Effector memory CD8-positive, alpha-beta T cell (primary cell): ENCODE data around the gene DIO3.

ENCODE experiments used
- ATAC-seq: fragments of 150-1000 bp; cut with Tn5 transposase; replicated peaks from 2 replicates; pipeline ENCODE4 v1.10.0; 2021; ENCODE audit warnings: mild to moderate bottlenecking, moderate library complexity
- DNase-seq, 3 experiments: peaks; one replicate each; pipeline ENCODE4 v3.0.0; 2021
- H3K27ac Mint-ChIP-seq, 2 donors: one replicate each; pipeline ENCODE4 v1.8.0; 2022; ENCODE audit warnings: mild to moderate bottlenecking in 2 of 2, mixed read lengths in 2 of 2, moderate library complexity in 2 of 2
- H3K27me3 Mint-ChIP-seq, 2 donors: one replicate each; pipeline ENCODE4 v1.8.0; 2022; ENCODE audit warnings: mixed read lengths in 2 of 2
- H3K36me3 Mint-ChIP-seq: one replicate; pipeline ENCODE4 v1.8.0; 2022; ENCODE audit warnings: mild to moderate bottlenecking, moderate library complexity, mixed read lengths; ENCODE audit not compliant: insufficient read depth
- H3K4me1 Mint-ChIP-seq, 2 donors: one replicate each; pipeline ENCODE4 v1.8.0; 2022; ENCODE audit warnings: low read depth in 2 of 2, mixed read lengths in 2 of 2
- H3K4me3 Mint-ChIP-seq, 2 donors: one replicate each; pipeline ENCODE4 v1.8.0; 2022; ENCODE audit warnings: mild to moderate bottlenecking in 2 of 2, mixed read lengths in 2 of 2, moderate library complexity in 2 of 2
- H3K9me3 Mint-ChIP-seq, 2 donors: one replicate each; pipeline ENCODE4 v1.8.0; 2022; ENCODE audit warnings: mixed read lengths in 2 of 2

Gene DIO3

GRCh38 chr14:101584055-101584859 lies 23.0 kb downstream of the DIO3 start:
- H3K9me3 Mint-ChIP-seq, result no peaks in the 10 kb centered on the region
- H3K4me1 Mint-ChIP-seq, result no peaks in the 10 kb centered on the region
- H3K36me3 Mint-ChIP-seq, result no peaks in the 10 kb centered on the region
- peak overlapping the region in 1 of 2 donors; percentile 17 for H3K4me3 Mint-ChIP-seq
- ATAC-seq, result no peak
- DNase-seq, result no peak
- no peak overlapping the region for H3K27ac Mint-ChIP-seq
- peaks cover 13 to 32% of the 10 kb centered on the region in 2 donors for H3K27me3 Mint-ChIP-seq

GRCh38 chr14:101585211-101585610 lies 23.9 kb downstream of the DIO3 start:
- Mint-ChIP-seq H3K9me3 (no peaks in the 10 kb centered on the region), H3K27ac (no peak overlapping the region), H3K4me1 (no peaks in the 10 kb centered on the region), H3K36me3 (no peaks in the 10 kb centered on the region), H3K27me3 (peaks cover 12 to 25% of the 10 kb centered on the region in 2 donors), H3K4me3 (no peak overlapping the region)
- DNase-seq (no peak), ATAC-seq (no peak)

GRCh38 chr14:101586531-101587430 lies 25.5 kb downstream of the DIO3 start:
- H3K27ac Mint-ChIP-seq, result no peak overlapping the region
- H3K9me3 Mint-ChIP-seq, result no peaks in the 10 kb centered on the region
- DNase-seq (no peak), ATAC-seq (no peak)
- peaks cover 0 to 4% of the 10 kb centered on the region in 2 donors for H3K4me1 Mint-ChIP-seq
- H3K36me3 Mint-ChIP-seq, result no peaks in the 10 kb centered on the region
- no peak overlapping the region for H3K4me3 Mint-ChIP-seq
- peaks cover 5 to 9% of the 10 kb centered on the region in 2 donors for H3K27me3 Mint-ChIP-seq

- Mint-ChIP-seq H3K36me3 (no peaks in the 10 kb centered on the region), H3K9me3 (no peaks in the 10 kb centered on the region), H3K27ac (no peak overlapping the region), H3K27me3 (peaks cover 5 to 9% of the 10 kb centered on the region in 2 donors), H3K4me1 (peaks cover 0 to 4% of the 10 kb centered on the region in 2 donors), H3K4me3 (no peak overlapping the region)
- ATAC-seq (no peak), DNase-seq (no peak)
Observed at GRCh38 chr14:101587441-101587911, 26.2 kb downstream of the DIO3 start.

- Mint-ChIP-seq H3K4me1 (peaks cover 3 to 4% of the 10 kb centered on the region in 2 donors), H3K27me3 (peaks cover 3 to 5% of the 10 kb centered on the region in 2 donors), H3K36me3 (no peaks in the 10 kb centered on the region), H3K4me3 (no peak overlapping the region), H3K9me3 (no peaks in the 10 kb centered on the region), H3K27ac (no peak overlapping the region)
- ATAC-seq, result no peak
- no peak for DNase-seq
Observed at GRCh38 chr14:101588286-101588975, 27.1 kb downstream of the DIO3 start.

- Mint-ChIP-seq H3K36me3 (no peaks in the 10 kb centered on the region), H3K27me3 (no peaks in the 10 kb centered on the region), H3K27ac (no peak overlapping the region), H3K4me3 (no peak overlapping the region), H3K9me3 (no peaks in the 10 kb centered on the region), H3K4me1 (peaks cover 8% of the 10 kb centered on the region in 2 donors)
- DNase-seq (no peak), ATAC-seq (no peak)
Observed at GRCh38 chr14:101588990-101589389, 27.7 kb downstream of the DIO3 start.

- no peak for DNase-seq
- H3K9me3 Mint-ChIP-seq, result no peaks in the 10 kb centered on the region
- no peak for ATAC-seq
- no peaks in the 10 kb centered on the region for H3K27me3 Mint-ChIP-seq
- no peak overlapping the region for H3K27ac Mint-ChIP-seq
- no peaks in the 10 kb centered on the region for H3K36me3 Mint-ChIP-seq
- H3K4me1 Mint-ChIP-seq, result peaks cover 13% of the 10 kb centered on the region in 2 donors
- no peak overlapping the region for H3K4me3 Mint-ChIP-seq
Observed at GRCh38 chr14:101589486-101590015, 28.3 kb downstream of the DIO3 start.

GRCh38 chr14:101590062-101590461 lies 28.8 kb downstream of the DIO3 start:
- H3K9me3 Mint-ChIP-seq, result no peaks in the 10 kb centered on the region
- H3K4me3 Mint-ChIP-seq, result no peak overlapping the region
- H3K27ac Mint-ChIP-seq, result no peak overlapping the region
- H3K36me3 Mint-ChIP-seq, result no peaks in the 10 kb centered on the region
- H3K27me3 Mint-ChIP-seq, result no peaks in the 10 kb centered on the region
- peaks cover 13 to 16% of the 10 kb centered on the region in 2 donors for H3K4me1 Mint-ChIP-seq
- no peak for DNase-seq
- no peak for ATAC-seq

GRCh38 chr14:101590616-101591015 lies 29.3 kb downstream of the DIO3 start:
- no peak overlapping the region for H3K4me3 Mint-ChIP-seq
- H3K27ac Mint-ChIP-seq, result no peak overlapping the region
- H3K9me3 Mint-ChIP-seq, result peaks cover 0 to 2% of the 10 kb centered on the region in 2 donors
- H3K4me1 Mint-ChIP-seq, result peaks cover 16 to 17% of the 10 kb centered on the region in 2 donors
- no peaks in the 10 kb centered on the region for H3K36me3 Mint-ChIP-seq
- ATAC-seq, result no peak
- no peak for DNase-seq
- H3K27me3 Mint-ChIP-seq, result no peaks in the 10 kb centered on the region

- Mint-ChIP-seq H3K36me3 (peaks cover 5% of the 10 kb centered on the region), H3K4me1 (peaks cover 21 to 22% of the 10 kb centered on the region in 2 donors), H3K27ac (no peak overlapping the region), H3K4me3 (no peak overlapping the region), H3K27me3 (no peaks in the 10 kb centered on the region), H3K9me3 (peaks cover 0 to 7% of the 10 kb centered on the region in 2 donors)
- DNase-seq, result no peak
- no peak for ATAC-seq
Observed at GRCh38 chr14:101591121-101591520, 29.8 kb downstream of the DIO3 start.

- H3K27me3 Mint-ChIP-seq, result no peaks in the 10 kb centered on the region
- peaks cover 6% of the 10 kb centered on the region for H3K36me3 Mint-ChIP-seq
- H3K27ac Mint-ChIP-seq, result no peak overlapping the region
- DNase-seq (no peak), ATAC-seq (no peak)
- peaks cover 25 to 26% of the 10 kb centered on the region in 2 donors for H3K4me1 Mint-ChIP-seq
- H3K9me3 Mint-ChIP-seq, result peaks cover 0 to 8% of the 10 kb centered on the region in 2 donors
- no peak overlapping the region for H3K4me3 Mint-ChIP-seq
Observed at GRCh38 chr14:101591582-101591981, 30.3 kb downstream of the DIO3 start.

- ATAC-seq (no peak), DNase-seq (no peak)
- H3K4me1 Mint-ChIP-seq, result peaks cover 38 to 42% of the 10 kb centered on the region in 2 donors
- peak overlapping the region in 1 of 2 donors; percentile 96 for H3K27ac Mint-ChIP-seq
- H3K4me3 Mint-ChIP-seq, result no peak overlapping the region
- peaks cover 0 to 8% of the 10 kb centered on the region in 2 donors for H3K9me3 Mint-ChIP-seq
- H3K36me3 Mint-ChIP-seq, result peaks cover 6% of the 10 kb centered on the region
- no peaks in the 10 kb centered on the region for H3K27me3 Mint-ChIP-seq
Observed at GRCh38 chr14:101593411-101594238, 32.3 kb downstream of the DIO3 start.
